HG03342 (cell line): Measurements from ENCODE around the gene USP47.

Source experiments
- ATAC-seq: cut with Tn5 transposase; IDR thresholded peaks from one replicate; pipeline ENCODE4 v1.9.1; 2021; ENCODE audit warnings: mild to moderate bottlenecking, moderate library complexity; ENCODE audit not compliant: unreplicated experiment

The USP47 gene

GRCh38 chr11:11865449-11865848 lies 23.7 kb downstream of the USP47 start:
- ATAC-seq = no peak

- ATAC-seq = no peak
Observed at GRCh38 chr11:11866203-11866602, 24.4 kb downstream of the USP47 start.

DNA sequence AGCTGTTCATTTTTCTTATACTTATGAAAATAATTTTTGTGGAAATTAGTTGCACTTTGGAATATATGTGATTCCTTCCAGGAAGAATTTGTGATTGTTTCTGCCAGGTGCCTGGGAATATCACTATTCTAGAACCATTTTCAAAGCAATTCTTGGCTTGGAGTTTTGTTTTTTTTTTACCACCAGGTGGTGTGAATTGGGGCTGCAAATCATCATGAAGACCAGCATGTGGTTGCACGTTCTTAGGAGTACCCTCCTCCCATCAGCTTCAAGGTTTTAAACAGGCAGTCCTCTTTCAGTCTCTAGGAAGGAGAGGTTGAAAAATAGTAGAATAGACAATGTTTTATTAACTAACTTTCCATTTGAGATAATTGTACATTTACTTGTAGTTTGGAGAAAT lies 25.9 kb downstream of the USP47 start:
- no peak for ATAC-seq

- no peak for ATAC-seq
Observed at GRCh38 chr11:11871991-11872401, 30.2 kb downstream of the USP47 start.

GRCh38 chr11:11876458-11876857 lies 34.7 kb downstream of the USP47 start:
- no peak for ATAC-seq

GRCh38 chr11:11880179-11880578 lies 38.4 kb downstream of the USP47 start:
- ATAC-seq = no peak

- no peak for ATAC-seq
Observed at GRCh38 chr11:11882539-11882938, 40.8 kb downstream of the USP47 start.

DNA sequence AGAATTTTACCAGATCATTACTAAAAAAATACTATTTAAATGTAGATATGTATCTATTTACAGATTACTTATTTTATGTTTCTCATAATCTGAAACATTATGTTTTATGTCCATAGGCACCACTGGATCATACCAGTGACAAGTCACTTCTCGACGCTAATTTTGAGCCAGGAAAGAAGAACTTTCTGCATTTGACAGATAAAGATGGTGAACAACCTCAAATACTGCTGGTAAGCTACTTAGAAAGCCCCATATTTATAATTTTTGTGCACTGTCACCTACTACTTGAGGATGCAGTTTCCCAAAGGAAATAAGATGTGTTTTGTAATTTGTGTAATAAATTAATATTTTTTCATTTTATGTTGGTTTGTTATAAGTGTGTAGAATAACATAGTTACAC lies 42.6 kb downstream of the USP47 start:
- ATAC-seq = no peak

GRCh38 chr11:11884774-11885481 lies 43.2 kb downstream of the USP47 start:
- ATAC-seq = peak; percentile 93

GRCh38 chr11:11894486-11894885 lies 52.7 kb downstream of the USP47 start:
- no peak for ATAC-seq

DNA sequence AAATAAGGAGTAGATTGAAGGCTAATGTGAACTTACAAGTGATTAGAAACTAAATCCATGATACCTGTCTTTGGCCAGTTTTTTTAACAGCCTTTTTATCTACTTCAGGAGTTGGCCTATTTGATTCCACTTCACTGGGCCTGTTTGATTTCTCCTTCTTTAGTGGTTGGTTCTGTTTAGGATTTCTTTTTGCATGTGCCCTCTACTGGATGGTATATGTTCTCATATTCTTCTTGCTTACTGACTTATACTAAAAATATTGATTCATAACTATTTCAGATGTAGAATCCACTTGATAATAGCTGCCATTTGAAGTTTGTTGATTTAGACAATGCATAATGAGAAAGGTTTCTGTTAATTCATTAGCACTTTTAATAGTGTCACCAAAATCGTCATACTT lies 53.9 kb downstream of the USP47 start:
- ATAC-seq = no peak

DNA sequence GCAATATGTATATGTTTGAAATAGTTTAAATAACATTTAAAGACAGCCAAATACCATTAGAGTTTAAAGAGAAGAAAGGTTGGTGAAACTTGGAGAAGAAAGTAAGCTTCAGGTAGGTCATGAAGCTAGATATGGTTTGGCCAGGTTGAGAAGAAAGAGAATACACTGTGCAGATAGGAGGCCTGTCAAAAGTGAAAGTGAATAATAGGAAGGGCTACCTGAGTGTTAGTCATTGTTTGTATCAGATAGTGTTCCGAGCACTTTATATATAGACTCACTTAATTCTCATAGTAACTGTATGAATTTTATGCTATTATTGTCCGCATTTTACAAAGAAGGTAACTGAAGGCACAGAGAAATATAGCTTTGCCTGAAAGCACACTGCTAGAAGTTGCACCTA lies 56.9 kb downstream of the USP47 start:
- peak; percentile 58 for ATAC-seq

- no peak for ATAC-seq
Observed at GRCh38 chr11:11899401-11899800, 57.6 kb downstream of the USP47 start.

- ATAC-seq = no peak
Observed at GRCh38 chr11:11901929-11902328, 60.2 kb downstream of the USP47 start.

GRCh38 chr11:11909727-11910126 lies 68.0 kb downstream of the USP47 start:
- no peak for ATAC-seq

- ATAC-seq = no peak
Observed at GRCh38 chr11:11910541-11910940, 68.8 kb downstream of the USP47 start.

DNA sequence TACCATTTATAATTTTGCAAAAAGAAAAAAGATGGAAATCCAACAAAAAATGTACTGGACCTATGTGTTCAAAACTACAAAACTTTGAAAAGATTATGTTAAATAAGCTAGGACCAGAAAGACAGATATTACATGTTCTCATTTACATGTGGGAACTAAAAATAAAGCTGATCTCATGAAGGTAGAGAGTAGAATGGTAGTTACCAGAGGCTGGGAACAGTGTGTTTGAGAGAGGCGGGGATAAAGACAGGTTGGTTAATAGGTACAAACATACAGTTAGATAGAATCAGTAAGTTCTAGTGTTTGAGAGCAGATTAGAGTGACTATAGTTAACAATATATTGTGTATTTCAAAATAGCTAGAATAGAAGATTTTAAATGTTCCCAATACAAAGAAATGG lies 71.6 kb downstream of the USP47 start:
- no peak for ATAC-seq

DNA sequence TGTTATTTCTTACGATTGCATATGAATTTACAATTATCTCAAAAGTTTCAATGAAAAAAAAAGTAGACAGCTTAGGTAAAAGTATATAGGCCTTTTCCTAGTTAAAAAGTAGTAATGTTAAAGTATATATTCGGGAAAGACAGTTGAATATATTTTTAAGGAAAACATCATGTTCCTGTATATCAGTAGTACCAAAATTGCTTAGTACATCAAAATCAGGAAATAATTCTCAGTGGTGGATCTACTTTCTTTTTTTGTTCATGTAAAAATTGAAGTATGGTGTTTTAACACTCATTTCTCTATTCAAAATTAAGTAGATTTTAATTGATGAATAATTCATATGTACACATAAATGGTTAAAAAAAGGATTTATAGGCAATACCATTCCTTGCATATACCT lies 73.9 kb downstream of the USP47 start:
- no peak for ATAC-seq

DNA sequence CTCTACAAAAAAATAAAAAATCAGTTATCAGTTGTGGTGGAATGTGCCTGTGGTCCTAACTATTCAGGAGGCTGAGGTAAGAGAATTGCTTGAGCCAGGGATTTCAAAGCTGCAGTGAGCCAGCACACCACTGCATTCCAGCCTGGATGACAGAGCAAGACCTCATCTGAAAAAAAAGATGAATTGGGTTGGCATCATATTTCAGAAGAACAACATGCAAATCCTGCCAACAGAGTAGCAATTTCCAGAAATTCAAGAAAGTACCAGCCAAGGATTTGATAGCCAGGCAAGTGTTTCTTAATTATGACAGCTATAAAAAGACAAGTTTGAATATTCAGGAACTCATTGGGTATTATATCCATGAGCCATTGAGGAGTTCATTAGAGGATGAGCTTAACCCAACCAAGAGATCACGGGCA lies 75.2 kb downstream of the USP47 start:
- ATAC-seq = no peak

- ATAC-seq = no peak
Observed at GRCh38 chr11:11923828-11924227, 82.1 kb downstream of the USP47 start.

DNA sequence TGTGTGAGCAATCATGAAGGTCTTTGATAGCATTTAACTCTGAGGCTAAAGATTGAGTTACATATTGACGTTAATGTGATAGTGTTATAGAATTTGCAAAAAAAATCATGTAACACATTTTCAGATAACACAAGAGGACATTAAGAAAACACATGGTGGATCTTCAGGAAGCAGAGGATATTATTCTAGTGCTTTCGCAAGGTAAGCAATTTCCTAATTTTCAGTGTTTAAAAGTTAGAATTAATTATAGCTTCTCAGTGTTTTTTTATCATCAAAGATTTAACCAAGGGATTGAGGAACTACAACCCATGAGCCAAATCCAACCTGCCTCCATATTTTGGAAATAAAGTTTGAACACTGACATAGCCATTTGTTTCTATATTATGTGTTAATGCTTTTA lies 88.1 kb downstream of the USP47 start:
- no peak for ATAC-seq

DNA sequence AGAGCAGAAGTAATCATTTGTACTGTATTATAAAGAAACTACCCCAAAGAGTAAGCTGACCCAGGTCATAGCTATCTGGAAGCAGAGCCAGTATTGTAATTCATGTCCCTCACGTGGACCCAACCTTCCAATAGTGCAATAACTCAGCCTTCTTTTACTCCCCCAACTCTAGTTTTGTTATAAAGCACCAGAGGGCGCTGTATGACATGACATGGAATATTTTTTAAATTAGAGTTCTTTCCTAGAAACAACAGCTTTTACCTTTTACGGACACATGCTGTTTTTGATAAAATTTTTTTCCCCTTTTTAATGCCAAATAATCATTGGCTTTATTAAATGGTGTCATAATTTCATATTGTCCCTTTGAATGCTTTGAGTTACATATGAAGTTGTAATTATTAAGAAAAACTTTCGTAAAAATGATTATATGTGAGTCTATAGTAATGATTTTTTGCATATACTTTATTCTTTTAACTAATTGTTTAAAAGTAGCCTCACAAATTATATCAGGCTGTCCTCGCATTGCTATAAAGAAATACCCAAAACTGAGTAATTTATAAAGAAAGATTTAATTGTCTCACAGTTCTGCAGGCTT lies 89.8 kb downstream of the USP47 start:
- ATAC-seq = peak; percentile 53

GRCh38 chr11:11935536-11935935 lies 93.8 kb downstream of the USP47 start:
- ATAC-seq = no peak
